Liver (tissue), 3 donors: ENCODE results near the gene DAGLA.

Experiments
- HNF4A ChIP-seq, 2 donors: conservative IDR thresholded peaks; 2 replicates each; pipeline ENCODE4 v1.6.1; 2016; ENCODE audit warnings: antibody characterized with exemption in 2 of 2, mild to moderate bottlenecking in 2 of 2
- YY1 ChIP-seq: IDR thresholded peaks from 2 replicates; pipeline ENCODE4 v1.6.1; 2016; ENCODE audit warnings: antibody characterized with exemption, mild to moderate bottlenecking
- TF ChIP-seq, protein P1 (sequence below): fragments of 150-350 bp; IDR thresholded peaks from 2 replicates; pipeline ENCODE4 v1.5.1; 2017; ENCODE audit warnings: improper control_type of control experiment, low read depth, low read length; ENCODE audit not compliant: missing input control
- TF ChIP-seq, protein P2 (sequence below): IDR thresholded peaks from 2 replicates; pipeline ENCODE4 v1.6.1; 2016; ENCODE audit warnings: antibody characterized with exemption, mild to moderate bottlenecking
- TF ChIP-seq, protein P3 (sequence below): IDR thresholded peaks from 2 replicates; pipeline ENCODE4 v1.6.1; 2016; ENCODE audit warnings: antibody characterized with exemption
- TF ChIP-seq, protein P4 (sequence below): IDR thresholded peaks from 2 replicates; pipeline ENCODE4 v1.6.1; 2016; ENCODE audit warnings: antibody characterized with exemption
- donor health status: healthy.
- donor health status: healthy.

DNA sequence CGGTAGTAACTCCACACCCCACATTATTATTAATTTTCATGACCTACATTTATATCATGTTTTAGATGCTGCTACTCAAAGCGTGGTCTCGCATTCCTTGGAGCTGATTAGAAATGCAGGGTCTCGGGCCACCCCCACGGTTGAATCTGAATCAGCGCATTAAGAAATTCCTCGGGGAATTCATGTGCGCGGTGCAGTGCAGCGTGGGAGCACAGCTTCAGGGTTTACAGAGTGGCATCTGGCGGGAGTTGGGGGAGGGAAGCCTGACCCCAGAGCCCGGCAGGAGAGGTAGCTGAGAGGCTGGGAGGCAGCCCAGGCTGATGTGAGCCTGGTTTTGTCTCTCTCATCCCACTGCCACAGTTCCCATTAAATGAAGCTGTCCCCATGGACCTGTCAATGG, 48.1 kb upstream of the DAGLA start:
- TF ChIP-seq, protein P1, sequence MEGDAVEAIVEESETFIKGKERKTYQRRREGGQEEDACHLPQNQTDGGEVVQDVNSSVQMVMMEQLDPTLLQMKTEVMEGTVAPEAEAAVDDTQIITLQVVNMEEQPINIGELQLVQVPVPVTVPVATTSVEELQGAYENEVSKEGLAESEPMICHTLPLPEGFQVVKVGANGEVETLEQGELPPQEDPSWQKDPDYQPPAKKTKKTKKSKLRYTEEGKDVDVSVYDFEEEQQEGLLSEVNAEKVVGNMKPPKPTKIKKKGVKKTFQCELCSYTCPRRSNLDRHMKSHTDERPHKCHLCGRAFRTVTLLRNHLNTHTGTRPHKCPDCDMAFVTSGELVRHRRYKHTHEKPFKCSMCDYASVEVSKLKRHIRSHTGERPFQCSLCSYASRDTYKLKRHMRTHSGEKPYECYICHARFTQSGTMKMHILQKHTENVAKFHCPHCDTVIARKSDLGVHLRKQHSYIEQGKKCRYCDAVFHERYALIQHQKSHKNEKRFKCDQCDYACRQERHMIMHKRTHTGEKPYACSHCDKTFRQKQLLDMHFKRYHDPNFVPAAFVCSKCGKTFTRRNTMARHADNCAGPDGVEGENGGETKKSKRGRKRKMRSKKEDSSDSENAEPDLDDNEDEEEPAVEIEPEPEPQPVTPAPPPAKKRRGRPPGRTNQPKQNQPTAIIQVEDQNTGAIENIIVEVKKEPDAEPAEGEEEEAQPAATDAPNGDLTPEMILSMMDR, result no peak
- TF ChIP-seq, protein P2, sequence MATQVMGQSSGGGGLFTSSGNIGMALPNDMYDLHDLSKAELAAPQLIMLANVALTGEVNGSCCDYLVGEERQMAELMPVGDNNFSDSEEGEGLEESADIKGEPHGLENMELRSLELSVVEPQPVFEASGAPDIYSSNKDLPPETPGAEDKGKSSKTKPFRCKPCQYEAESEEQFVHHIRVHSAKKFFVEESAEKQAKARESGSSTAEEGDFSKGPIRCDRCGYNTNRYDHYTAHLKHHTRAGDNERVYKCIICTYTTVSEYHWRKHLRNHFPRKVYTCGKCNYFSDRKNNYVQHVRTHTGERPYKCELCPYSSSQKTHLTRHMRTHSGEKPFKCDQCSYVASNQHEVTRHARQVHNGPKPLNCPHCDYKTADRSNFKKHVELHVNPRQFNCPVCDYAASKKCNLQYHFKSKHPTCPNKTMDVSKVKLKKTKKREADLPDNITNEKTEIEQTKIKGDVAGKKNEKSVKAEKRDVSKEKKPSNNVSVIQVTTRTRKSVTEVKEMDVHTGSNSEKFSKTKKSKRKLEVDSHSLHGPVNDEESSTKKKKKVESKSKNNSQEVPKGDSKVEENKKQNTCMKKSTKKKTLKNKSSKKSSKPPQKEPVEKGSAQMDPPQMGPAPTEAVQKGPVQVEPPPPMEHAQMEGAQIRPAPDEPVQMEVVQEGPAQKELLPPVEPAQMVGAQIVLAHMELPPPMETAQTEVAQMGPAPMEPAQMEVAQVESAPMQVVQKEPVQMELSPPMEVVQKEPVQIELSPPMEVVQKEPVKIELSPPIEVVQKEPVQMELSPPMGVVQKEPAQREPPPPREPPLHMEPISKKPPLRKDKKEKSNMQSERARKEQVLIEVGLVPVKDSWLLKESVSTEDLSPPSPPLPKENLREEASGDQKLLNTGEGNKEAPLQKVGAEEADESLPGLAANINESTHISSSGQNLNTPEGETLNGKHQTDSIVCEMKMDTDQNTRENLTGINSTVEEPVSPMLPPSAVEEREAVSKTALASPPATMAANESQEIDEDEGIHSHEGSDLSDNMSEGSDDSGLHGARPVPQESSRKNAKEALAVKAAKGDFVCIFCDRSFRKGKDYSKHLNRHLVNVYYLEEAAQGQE, result no peak
- TF ChIP-seq, protein P3, sequence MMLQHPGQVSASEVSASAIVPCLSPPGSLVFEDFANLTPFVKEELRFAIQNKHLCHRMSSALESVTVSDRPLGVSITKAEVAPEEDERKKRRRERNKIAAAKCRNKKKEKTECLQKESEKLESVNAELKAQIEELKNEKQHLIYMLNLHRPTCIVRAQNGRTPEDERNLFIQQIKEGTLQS, result no peak
- no peak for TF ChIP-seq YY1
- TF ChIP-seq HNF4A (conservative IDR thresholded peaks at IDR 0.05), result no peak
- TF ChIP-seq, protein P4, sequence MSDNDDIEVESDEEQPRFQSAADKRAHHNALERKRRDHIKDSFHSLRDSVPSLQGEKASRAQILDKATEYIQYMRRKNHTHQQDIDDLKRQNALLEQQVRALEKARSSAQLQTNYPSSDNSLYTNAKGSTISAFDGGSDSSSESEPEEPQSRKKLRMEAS, result no peak
